GM18502 (cell line): ENCODE measurements around the gene MCTP2.

Source experiments
- ATAC-seq: cut with Tn5 transposase; IDR thresholded peaks from one replicate; pipeline ENCODE4 v1.9.1; 2021; ENCODE audit warnings: mild to moderate bottlenecking; ENCODE audit not compliant: unreplicated experiment, poor library complexity

The MCTP2 gene

GRCh38 chr15:94258246-94258645 lies 26.9 kb downstream of the MCTP2 start:
- peak; percentile 80 for ATAC-seq

DNA sequence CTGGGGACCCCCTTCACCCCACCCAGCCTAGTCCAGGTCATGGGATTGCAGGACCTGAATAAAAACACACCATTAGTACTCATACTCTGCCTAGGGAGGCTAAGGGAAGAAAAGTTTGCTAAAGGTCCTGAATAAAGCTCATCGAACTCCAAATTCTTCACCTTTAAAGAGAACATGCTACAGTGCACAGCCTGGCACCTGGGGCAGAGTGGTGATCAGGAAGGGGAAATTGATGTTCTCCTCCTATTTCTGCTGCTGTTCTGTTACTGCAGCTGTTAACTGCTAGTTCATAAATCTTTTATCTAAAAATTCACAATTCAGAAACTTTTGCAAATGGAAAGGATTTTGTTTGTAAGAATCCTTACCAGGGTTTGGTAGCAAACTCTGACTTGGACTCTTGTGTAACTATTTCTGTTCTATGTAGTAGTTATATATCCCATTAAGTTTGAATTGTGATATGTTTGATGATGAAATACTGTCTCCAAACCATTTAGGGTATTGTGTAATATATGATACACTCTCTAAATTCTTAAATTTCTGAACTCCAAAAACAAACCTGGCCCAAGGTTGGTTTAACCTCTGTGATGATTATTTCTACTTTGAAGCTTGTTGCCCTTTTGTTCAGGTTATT lies 27.9 kb downstream of the MCTP2 start:
- no peak for ATAC-seq

GRCh38 chr15:94259863-94260262 lies 28.5 kb downstream of the MCTP2 start:
- no peak for ATAC-seq

DNA sequence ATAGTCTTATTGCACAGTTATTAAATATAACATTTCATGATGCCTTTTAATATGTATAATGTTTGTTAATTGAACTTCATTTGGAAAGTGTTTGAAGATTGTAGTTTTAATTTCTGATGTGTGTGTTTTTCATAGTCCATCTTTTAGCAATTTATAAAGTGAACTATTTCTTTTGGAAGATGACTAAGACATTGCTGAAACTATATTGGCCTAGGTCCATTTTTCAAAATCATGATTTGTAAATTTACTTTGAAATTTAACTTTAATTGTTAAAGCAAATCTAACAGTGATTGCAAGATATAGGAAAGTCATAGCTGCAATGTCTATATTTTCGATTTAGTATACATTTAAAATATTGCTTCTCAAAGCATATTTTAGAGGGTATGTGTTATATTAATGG lies 30.8 kb downstream of the MCTP2 start:
- no peak for ATAC-seq

DNA sequence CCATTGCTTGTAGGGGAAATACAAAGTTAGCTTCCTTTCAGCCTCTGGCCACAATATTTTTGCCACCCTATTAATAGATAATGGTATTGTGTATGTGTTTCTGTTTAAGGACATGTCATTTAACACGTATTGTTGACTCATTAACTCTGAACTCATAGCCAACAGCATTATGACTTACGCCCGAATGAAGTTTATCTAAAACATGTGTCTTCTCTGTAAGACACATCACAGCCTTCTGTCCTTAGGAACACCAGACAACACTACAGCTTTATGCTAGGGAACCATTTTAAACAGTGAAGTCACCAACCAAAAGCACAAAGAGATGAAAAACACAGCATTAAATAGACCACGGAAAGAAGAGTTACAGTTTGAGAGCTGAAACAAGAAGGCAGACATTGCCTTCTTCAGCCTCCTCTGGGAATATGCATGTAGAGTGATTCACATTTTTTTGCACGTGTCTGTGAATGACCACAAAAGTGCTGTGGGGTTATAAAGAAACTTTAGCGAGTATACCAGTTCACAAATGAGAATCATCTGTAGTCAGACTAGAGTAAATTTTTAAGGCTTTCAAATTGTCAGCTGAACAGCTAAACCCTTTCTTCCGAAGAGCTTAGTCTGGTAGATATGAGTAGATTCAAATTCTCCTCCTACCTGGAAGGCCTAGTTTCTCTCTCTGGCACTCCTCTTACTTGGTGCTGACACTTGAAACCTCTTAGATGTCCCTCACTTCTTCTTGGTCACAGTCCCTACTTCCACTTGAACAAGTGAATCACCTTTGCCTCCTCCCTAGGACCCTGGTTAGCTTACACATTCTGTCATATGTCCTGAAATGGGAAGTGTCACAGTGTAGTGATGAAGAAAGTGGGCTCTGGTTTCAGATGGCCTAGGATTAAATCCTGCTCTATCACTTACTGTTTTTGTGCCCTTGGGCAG lies 32.2 kb downstream of the MCTP2 start:
- ATAC-seq = peak; percentile 63

GRCh38 chr15:94265009-94265408 lies 33.6 kb downstream of the MCTP2 start:
- no peak for ATAC-seq

- no peak for ATAC-seq
Measured at GRCh38 chr15:94265982-94266381, 34.6 kb downstream of the MCTP2 start.

- no peak for ATAC-seq
Measured at GRCh38 chr15:94266789-94267188, 35.4 kb downstream of the MCTP2 start.

DNA sequence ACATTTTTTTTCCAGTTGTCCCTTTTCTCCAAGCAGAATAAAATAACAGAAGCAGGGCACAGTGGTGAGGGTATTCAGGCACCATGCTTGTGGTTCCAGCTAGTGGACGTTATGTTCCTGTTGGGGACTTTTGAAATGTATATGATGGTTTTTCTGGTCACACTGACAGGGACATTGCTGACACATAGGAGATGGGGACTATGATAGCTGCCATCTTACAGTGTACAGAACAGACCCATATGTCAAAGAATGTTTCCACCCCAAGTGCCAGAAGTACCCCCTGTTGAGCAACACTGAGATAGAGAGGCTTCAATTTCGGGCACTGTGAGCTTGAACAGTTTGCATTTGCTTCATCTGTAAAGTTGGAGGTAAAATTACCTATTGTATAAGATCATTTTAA lies 38.6 kb downstream of the MCTP2 start:
- ATAC-seq = no peak

DNA sequence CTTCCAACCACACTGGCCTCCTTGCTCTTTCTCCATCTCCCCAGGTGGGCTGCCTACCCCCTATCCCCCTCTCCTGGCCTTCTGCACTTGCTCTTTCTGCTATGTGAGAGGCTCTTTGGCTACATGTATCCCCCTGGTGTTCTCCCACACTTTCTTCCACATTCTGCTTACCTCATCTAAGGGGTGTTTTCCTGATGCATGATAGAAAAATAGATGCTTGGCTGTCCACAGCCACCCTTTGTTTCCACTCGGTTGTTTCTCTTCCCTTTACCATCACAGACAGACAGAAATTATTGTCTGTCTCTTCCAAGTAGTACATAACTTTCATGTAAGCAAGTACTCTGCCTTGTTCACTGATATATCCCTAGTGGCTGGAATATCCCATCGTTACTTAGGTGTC lies 39.2 kb downstream of the MCTP2 start:
- no peak for ATAC-seq

- peak; percentile 78 for ATAC-seq
Measured at GRCh38 chr15:94272251-94272898, 41.0 kb downstream of the MCTP2 start.

DNA sequence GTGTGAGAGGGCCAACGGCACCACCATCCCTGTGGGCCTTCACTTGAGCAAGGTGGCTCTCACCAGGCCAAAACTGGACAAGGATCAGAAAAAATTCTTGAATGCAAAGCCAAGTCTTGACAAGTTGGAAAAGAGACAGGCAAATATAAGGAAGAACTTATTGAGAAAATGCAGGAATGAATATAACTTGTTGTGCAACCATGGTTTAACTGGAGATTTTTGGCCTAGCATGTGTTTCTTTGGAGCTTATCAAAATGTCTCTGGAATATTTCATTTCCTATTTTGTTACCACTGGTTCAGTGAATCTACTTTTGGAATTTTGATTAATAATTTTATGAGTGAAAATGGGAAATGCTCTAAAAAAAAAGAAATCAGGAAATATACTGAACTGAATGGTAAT lies 42.5 kb downstream of the MCTP2 start:
- ATAC-seq = no peak

DNA sequence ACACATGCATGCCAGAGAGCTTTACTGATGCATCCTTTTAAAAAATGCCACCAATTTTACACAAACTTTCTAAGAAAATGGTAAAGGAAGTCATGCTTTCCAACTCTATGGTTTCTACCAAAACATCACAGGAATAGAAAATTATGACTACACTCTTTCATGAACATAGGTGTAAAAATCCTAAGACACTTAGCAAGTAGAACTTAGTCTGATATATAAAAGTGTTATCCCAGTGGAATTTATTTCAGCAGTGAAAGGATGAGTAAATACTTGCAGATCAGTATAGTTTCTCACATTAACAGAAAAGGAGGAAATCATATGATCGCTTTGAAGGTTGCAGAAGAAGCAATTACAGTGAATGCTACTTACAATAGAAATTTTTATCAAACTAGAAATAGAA lies 43.4 kb downstream of the MCTP2 start:
- no peak for ATAC-seq

DNA sequence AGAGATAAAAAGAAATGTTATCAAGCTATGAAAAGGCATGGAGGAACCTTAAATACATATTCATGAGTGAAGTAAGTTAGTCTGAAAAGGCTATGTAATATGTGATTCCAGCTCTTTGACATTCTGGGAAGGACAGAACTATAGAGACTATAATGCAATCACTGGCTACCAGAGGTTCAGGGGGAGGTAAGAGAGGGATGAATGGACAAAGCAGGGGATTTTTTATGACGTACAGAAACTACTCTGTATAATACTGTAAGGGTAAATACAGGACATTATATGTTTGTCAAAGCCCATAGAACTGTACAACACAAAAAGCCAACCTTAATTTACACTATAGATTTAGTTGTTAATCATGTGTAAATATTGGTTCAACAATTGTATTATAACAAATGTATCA lies 46.1 kb downstream of the MCTP2 start:
- ATAC-seq = no peak

DNA sequence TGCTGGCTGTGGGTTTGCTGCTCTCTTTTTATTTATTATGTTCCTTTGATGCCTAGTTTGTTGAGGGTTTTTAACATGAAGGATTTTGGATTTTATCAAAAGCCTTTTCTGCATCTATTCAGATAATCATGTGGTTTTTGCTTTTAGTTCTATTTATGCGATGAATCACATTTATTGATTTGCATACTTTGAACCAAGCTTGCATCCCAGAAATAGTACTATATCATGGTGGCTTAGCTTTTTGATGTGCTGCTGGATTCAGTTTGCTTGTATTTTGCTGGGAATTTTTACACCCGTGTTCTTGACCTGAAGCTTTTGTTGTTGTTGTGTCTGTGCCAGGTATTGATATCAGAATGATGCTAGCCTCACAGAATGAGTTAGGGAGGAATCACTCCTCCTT lies 48.4 kb downstream of the MCTP2 start:
- no peak for ATAC-seq

- ATAC-seq = no peak
Measured at GRCh38 chr15:94280301-94280700, 48.9 kb downstream of the MCTP2 start.

- ATAC-seq = no peak
Measured at GRCh38 chr15:94282269-94283250, 51.2 kb downstream of the MCTP2 start.

GRCh38 chr15:94286583-94286982 lies 55.2 kb downstream of the MCTP2 start:
- no peak for ATAC-seq

- ATAC-seq = peak; percentile 100
Measured at GRCh38 chr15:94287794-94288246, 56.5 kb downstream of the MCTP2 start.

DNA sequence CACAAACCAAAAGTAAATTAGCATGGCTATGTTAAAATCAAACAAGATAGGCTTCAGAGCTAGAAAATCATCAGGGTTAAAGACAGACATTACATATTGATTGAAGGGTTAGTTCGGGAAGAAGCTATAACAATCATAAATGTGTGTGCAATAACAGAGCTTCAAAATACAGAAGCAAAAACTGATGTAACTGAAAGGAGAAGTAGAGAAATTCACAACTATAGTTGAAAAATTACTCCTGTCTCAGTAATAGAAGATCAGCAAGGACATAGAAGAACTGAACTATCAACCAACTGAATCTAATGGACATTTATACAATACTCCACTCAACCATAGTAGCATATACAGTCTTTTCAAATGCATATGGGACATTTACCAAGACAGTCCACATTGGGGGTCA lies 59.4 kb downstream of the MCTP2 start:
- no peak for ATAC-seq
